Mesodermal cell (in vitro differentiated cells): ENCODE data around the gene SYNE1.

Experiments
- H3K27ac ChIP-seq: 2 replicates; pipeline ENCODE4 v1.7.0; 2013; ENCODE audit warnings: mild to moderate bottlenecking, low read depth, low read length, moderate library complexity; ENCODE audit not compliant: severe bottlenecking
- H3K36me3 ChIP-seq: 2 replicates; pipeline ENCODE4 v1.7.1; 2013; ENCODE audit warnings: mild to moderate bottlenecking, low read length, moderate library complexity; ENCODE audit not compliant: control insufficient read depth, insufficient read depth
- H3K4me1 ChIP-seq: one replicate; pipeline ENCODE4 v1.7.1; 2013; ENCODE audit warnings: mild to moderate bottlenecking, low read length; ENCODE audit not compliant: insufficient read depth, control insufficient read depth, poor library complexity, severe bottlenecking
- H3K4me3 ChIP-seq: 2 replicates; pipeline ENCODE4 v1.7.0; 2013; ENCODE audit warnings: low read length, control low read depth, mild to moderate bottlenecking; ENCODE audit not compliant: insufficient read depth, poor library complexity, severe bottlenecking; ENCODE audit errors: extremely low read depth
- H3K9me3 ChIP-seq: 2 replicates; pipeline ENCODE4 v1.7.1; 2013; ENCODE audit warnings: mild to moderate bottlenecking, low read length, moderate library complexity; ENCODE audit not compliant: control insufficient read depth
- WGBS, 2 experiments: methylation state at CpG; one replicate each; pipeline ENCODE4 v1.1.5; 2013; ENCODE audit warnings: missing lambda C conversion rate in 2 of 2; ENCODE audit not compliant: insufficient coverage in 2 of 2; 5-methylcytosine and 5-hydroxymethylcytosine counted together

SYNE1 gene

GRCh38 chr6:152318278-152318677 is 318.9 kb downstream of the SYNE1 start:
- WGBS, 2 experiments = no CpG with 5 or more reads among the region's 4 CpGs
- H3K27ac ChIP-seq = no peak overlapping the region
- peaks cover 35% of the 10 kb centered on the region for H3K36me3 ChIP-seq
- no peaks in the 10 kb centered on the region for H3K9me3 ChIP-seq
- H3K4me3 ChIP-seq = no peak overlapping the region
- peaks cover 12% of the 10 kb centered on the region for H3K4me1 ChIP-seq

DNA sequence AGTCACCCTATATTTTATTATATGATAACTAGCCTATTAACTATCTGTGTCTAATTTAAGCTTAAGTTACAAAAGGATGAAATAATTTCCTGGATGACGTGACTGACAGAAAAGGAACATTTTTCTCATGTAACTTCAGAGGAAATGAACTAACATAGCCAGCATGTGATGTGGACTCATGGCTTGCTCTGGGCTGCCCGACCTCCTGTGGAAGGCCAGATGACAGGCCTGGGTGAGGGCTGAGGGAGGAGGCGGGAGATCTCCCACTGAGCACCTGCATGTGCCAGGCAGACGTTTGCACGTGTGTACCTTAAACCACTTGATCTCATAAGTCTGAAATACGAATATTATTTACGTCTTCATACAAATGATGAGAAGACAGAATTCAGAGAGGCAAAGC is 321.1 kb downstream of the SYNE1 start:
- no peak overlapping the region for H3K27ac ChIP-seq
- no peak overlapping the region for H3K4me3 ChIP-seq
- no peaks in the 10 kb centered on the region for H3K9me3 ChIP-seq
- H3K4me1 ChIP-seq = peaks cover 12% of the 10 kb centered on the region
- 82 to 100% methylated on average over 3 to 7 of the region's 7 CpGs for WGBS, 2 experiments
- H3K36me3 ChIP-seq = peaks cover 24% of the 10 kb centered on the region

DNA sequence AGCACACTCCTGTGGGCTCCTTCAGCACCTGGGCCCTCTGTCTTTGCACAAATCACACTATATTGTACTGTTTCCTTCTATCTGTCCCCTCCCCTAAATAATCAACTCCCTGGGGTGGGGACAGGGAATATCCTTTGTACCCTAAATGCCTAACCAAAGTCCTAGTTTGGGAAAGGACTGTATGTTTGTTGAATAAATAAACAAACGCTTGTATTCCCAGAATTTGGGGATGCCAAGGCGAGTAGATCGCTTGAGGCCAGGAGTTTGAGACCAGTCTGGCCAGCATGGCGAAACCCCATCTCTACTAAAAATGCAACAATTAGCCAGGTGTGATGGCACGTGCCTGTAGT is 322.7 kb downstream of the SYNE1 start:
- H3K9me3 ChIP-seq = no peaks in the 10 kb centered on the region
- H3K4me3 ChIP-seq = no peak overlapping the region
- 89 to 94% methylated on average over 3 to 5 of the region's 5 CpGs for WGBS, 2 experiments
- H3K4me1 ChIP-seq = peaks cover 12% of the 10 kb centered on the region
- peak overlapping the region; percentile 98 for H3K27ac ChIP-seq
- H3K36me3 ChIP-seq = peaks cover 34% of the 10 kb centered on the region

DNA sequence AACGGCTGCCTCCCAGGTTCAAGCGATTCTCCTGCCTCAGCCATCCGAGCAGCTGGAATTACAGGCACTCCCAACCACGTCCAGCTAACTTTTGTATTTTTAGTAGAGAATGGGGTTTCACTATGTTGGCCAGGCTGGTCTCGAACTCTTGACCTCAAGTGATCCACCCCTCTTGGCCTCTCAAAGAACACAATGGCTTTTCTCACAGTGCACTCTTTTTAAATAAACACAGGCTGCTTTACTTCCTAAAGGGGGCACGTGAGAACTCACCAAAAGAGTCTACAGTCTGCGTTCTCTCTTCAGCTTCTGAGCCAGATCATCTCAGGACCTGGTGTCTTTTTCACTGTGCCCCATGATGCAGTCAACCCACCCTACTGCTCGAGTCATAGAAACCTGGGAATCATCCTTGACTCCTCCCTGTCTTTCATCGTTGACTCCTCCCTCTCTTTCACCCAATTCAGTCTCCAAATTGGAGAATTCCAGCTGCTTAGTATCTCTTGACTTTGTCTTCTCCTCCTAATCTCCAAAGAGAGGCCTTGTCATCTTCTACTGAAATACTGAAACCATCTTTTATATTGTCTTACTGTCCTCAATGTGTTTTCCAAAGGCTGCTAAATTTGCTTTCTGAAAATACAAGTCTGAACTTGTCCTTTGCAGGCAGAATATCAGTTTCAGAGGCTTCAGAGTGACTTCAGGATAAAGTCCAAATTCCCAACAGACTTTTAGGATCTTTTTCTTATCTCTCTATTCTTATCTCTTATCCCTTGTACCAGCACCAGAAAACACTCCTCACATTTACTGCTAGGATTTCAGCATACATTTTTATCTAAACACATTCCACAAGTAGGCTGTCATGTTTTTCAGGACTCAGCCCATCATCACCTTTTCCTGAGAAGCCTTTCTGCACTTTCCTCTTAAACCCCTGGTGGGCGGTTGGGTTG is 323.4 kb downstream of the SYNE1 start:
- H3K36me3 ChIP-seq = peaks cover 37% of the 10 kb centered on the region
- peaks cover 12% of the 10 kb centered on the region for H3K4me1 ChIP-seq
- H3K9me3 ChIP-seq = no peaks in the 10 kb centered on the region
- WGBS, 2 experiments = 70 to 72% methylated on average over 7 to 8 of the region's 10 CpGs
- H3K27ac ChIP-seq = peak overlapping the region; percentile 98
- no peak overlapping the region for H3K4me3 ChIP-seq

- Histone ChIP-seq H3K4me3 (no peak overlapping the region), H3K36me3 (peaks cover 35% of the 10 kb centered on the region), H3K4me1 (peaks cover 12% of the 10 kb centered on the region), H3K27ac (no peak overlapping the region), H3K9me3 (no peaks in the 10 kb centered on the region)
- 100% methylated on average over 1 of the region's 2 CpGs; no CpG with 5 or more reads in 1 of the 2 experiments for WGBS, 2 experiments
Observed at GRCh38 chr6:152312434-152312833, 324.7 kb downstream of the SYNE1 start.

DNA sequence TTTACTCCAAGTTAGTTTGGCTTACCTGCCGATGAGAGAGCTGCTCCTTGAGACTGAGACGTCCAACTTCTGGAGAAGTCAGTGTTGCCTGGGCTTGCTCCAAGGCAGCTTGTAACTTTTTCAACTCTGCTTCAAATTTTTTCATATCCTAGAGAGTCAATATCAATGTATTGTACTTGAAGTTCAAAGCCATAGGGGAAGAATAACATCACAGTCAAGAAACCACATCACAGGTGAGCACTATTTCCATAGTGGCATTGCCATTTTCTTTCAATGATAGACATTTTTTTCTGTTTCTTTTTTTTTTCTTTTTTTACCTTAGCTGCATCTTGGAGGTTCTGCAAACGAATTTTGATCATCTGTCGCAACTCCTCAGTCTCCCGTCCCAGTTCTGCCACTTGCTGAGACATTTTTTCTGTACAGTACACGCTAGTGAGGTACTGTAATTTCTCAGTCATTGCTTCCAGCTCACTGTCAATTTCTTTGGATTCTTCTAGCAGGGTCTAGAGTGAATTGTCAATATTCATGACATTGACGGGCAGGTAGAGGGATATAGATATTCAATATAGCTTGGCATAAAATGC is 326.7 kb downstream of the SYNE1 start:
- H3K4me3 ChIP-seq = no peak overlapping the region
- H3K4me1 ChIP-seq = peaks cover 9% of the 10 kb centered on the region
- H3K9me3 ChIP-seq = no peaks in the 10 kb centered on the region
- H3K36me3 ChIP-seq = peaks cover 21% of the 10 kb centered on the region
- 89 to 98% methylated on average over 5 to 6 of the region's 7 CpGs for WGBS, 2 experiments
- H3K27ac ChIP-seq = no peak overlapping the region

DNA sequence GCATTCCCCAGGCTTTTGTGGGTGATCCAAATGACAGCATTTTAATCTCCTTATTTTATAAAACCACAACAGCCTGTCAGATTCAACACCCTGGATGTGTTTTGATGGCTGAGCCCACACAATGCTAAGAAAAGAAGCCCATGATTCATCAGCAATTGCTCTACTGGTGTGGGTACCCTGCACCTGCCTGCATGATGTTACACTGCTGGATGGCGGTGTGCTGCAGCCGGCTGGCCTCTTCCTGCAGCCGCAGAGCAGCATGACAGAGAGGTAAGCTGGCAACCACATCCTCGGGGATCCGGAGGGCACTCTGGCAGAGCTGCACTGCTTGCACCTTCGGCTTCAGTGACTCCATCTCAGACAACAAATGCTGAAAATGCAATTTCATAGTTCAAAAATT is 327.5 kb downstream of the SYNE1 start:
- Histone ChIP-seq H3K36me3 (peaks cover 21% of the 10 kb centered on the region), H3K4me3 (no peak overlapping the region)
- 94 to 100% methylated on average over 3 of the region's 6 CpGs for WGBS, 2 experiments

DNA sequence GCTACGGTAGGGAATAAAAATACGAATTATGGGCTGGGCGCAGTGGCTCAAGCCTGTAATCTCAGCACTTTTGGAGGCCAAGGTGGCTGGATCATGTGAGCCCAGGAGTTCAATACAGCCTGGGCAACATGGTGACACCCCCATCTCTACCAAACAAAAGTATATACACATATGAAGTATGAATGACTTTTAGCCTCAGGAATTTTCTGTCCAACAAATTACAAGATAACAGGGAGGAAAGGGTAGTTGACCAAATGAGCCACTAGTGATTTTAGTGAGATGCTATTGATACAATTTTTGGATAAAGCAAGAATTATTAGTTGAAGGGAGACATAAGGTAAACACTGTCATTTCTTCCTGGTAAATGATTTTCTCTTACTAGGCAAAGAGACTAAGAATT is 328.2 kb downstream of the SYNE1 start:
- 80% methylated on average over 1 of the region's 3 CpGs; no CpG with 5 or more reads in 1 of the 2 experiments for WGBS, 2 experiments
- Histone ChIP-seq H3K4me1 (peaks cover 2% of the 10 kb centered on the region), H3K36me3 (peaks cover 21% of the 10 kb centered on the region), H3K27ac (no peak overlapping the region), H3K9me3 (no peaks in the 10 kb centered on the region), H3K4me3 (no peak overlapping the region)

More for the DNA sequence above, 327.5 kb downstream of the SYNE1 start:
- no peaks in the 10 kb centered on the region for H3K9me3 ChIP-seq
- no peak overlapping the region for H3K27ac ChIP-seq
- peaks cover 7% of the 10 kb centered on the region for H3K4me1 ChIP-seq

GRCh38 chr6:152308306-152308705 is 328.9 kb downstream of the SYNE1 start:
- 86 to 90% methylated on average over 5 of the region's 5 CpGs for WGBS, 2 experiments
- no peaks in the 10 kb centered on the region for H3K4me1 ChIP-seq
- H3K27ac ChIP-seq = no peak overlapping the region
- H3K9me3 ChIP-seq = no peaks in the 10 kb centered on the region
- H3K36me3 ChIP-seq = peaks cover 21% of the 10 kb centered on the region
- H3K4me3 ChIP-seq = no peak overlapping the region

- Histone ChIP-seq H3K4me1 (peaks cover 3% of the 10 kb centered on the region), H3K4me3 (no peak overlapping the region), H3K27ac (no peak overlapping the region), H3K9me3 (no peaks in the 10 kb centered on the region), H3K36me3 (peaks cover 21% of the 10 kb centered on the region)
- 60% methylated on average over 1 of the region's 1 CpG; no CpG with 5 or more reads in 1 of the 2 experiments for WGBS, 2 experiments
Observed at GRCh38 chr6:152305672-152306071, 331.5 kb downstream of the SYNE1 start.
